Renal cortex interstitium (tissue), 11 donors: ENCODE results near the gene TAAR1. TPM values are rescaled to one million over a fixed set of nuclear protein-coding genes. Genes with fewer than 3 reads are reported as not detected.
"Not testable (repeated sequence)": the region's sequence is repeated elsewhere in the genome, so short reads cannot be mapped to it uniquely, and the experiment has no call there.

Experiments
- DNase-seq, 11 donors: peaks; one replicate each; pipeline ENCODE4 v3.0.0-alpha.2; 2013; ENCODE audit warnings: low read depth in 9 of 11, low spot score in 4 of 11; ENCODE audit errors: extremely low read depth in 1 of 11
- polyA plus RNA-seq, 3 donors: library from polyadenylated mRNA; unstranded; fragments of 120-200 nt; gene quantifications; one replicate each; pipeline ENCODE4 v1.2.1, GENCODE V29; 2013; ENCODE audit not compliant: insufficient read length in 3 of 3

Gene TAAR1
- polyA plus RNA-seq, 3 donors, result 0.20 TPM; not detected in 2

DNA sequence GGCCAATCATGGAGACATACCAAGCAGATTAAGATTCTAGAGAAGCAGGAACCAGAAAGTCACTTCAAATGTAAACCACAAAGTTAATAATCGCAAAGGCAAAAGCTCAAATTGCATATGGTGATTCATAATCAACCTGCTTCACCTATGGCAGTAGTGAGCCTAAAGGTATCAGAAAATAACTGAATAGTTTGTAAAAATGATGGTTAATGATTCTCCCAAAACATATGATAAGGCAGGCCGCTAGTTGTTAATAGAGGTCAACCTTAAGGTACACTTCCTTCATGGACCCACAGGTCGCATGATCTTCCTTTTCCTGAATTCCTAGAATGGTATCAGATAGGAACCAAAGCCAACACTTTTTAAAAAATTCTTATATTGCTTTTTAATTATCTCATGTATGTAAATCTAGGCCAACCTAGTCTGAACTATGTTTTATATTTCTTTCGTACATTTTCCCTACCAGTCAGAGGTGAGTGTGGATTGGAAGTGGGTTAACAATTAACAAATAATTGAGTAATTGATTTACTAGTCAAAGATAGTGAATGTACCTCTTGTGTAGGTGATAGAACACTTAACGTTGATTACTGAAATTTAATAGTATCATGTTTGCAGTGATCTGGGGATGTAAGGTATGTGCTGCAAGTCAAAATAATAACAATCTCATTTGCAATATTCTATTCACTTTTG is 51.3 kb downstream of the TAAR1 start:
- DNase-seq, result no peak

DNA sequence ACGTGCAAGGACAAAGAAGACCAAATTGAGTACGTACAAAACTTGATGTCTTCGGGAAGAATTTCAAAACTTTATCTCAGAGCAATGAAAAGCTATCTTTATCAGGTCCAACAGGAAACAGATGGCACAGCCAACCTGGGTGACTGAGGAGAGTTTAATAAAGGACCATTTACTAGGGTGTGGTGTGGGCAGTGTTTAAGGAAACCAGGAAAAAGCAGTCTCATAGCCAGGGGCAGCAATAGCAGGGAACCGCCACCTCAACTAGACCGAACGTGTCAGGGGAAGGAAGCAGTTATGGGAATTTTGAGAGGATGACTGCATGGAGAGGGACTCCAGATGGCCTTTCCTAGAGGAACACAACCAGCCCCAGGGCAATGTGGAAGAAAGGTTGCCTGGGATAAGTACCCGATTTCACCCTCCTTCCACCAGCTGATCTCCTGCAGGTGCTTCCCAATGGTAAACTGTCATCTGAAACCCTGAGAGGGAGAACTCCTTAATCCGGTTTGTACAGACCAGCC is 54.3 kb downstream of the TAAR1 start:
- DNase-seq, result no peak

DNA sequence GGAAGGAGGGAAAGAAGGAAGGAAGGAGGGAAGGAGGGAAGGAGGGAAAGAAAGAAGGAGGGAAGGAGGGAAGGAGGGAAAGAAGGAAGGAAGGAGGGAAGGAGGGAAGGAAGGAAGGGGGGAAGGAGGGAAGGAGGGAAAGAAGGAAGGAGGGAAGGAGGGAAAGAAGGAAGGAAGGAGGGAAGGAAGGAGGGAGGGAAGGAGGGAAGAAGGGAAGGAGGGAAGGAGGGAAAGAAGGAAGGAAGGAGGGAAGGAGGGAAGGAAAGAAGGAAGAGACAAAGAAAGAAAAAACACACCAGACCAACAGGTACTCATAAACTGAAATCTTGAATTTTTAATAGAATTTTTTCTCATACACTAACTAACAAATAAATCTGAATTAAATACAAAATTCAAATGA is 58.1 kb downstream of the TAAR1 start:
- not testable (repeated sequence) for DNase-seq

DNA sequence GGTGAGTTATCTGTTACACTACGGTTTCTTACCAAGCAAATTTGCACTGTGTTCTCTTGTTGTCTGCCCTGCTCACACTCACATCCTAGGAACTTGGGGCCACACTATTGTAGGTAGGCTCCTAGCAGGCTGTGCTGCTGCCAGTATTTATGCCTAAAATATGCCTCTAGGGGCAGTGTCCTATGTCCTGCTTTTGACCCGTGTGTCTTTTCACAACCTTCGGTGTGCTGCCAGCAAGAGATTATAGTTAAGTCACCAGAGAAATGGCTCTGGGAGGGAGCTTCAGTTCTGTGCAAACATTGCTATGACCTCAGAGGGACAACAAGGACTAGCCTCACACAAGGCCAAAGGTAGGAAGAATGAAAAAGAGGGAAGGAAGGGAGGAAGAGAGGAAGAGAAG is 60.5 kb downstream of the TAAR1 start:
- no peak for DNase-seq

DNA sequence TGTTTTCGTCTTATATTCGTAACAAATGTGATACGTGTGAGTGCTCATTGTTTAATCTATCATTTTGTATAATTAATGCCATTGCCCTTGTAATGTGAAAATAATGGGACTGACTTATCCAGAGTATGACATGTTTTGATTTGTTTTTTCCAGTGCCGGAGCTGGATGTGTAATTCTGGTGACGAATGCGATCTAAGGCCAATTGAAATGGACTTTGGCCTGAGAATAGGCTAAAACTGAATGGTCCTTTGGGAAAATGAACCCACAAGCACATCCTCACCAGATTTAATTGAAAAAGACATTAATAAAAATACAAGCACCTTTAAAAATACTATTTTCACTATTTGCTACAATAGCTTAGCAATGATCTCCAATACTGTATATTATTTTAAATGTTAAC is 62.8 kb downstream of the TAAR1 start:
- DNase-seq, result no peak

Other genes with a start within 250 kb of the TAAR1 start
- gene STX7, start 146.1 kb downstream of the TAAR1 start, polyA plus RNA-seq, result 10 to 100 TPM; 83.3 to 92.5 (median 84.3) TPM
- gene TAAR9, start 120.9 kb downstream of the TAAR1 start, polyA plus RNA-seq, result not detected
- gene TAAR8, start 106.5 kb downstream of the TAAR1 start, polyA plus RNA-seq, result not detected
- not detected for gene TAAR6, start 88.9 kb downstream of the TAAR1 start, polyA plus RNA-seq
- gene TAAR5, start 69.4 kb downstream of the TAAR1 start, polyA plus RNA-seq, result not detected
- gene TAAR2, start 34.9 kb downstream of the TAAR1 start, polyA plus RNA-seq, result not detected
- under 1 TPM; 0.11 to 0.26 (median 0.22) TPM for gene VNN1, start 54.9 kb upstream of the TAAR1 start, polyA plus RNA-seq
- gene VNN2, start 98.7 kb upstream of the TAAR1 start, polyA plus RNA-seq, result 1 to 10 TPM; 2.3 to 2.5 (median 2.4) TPM
- 10 to 100 TPM; 26.9 to 33.3 (median 31.9) TPM for gene SLC18B1, start 139.5 kb upstream of the TAAR1 start, polyA plus RNA-seq
- gene RPS12, start 155.4 kb upstream of the TAAR1 start, polyA plus RNA-seq, result 1,000 to 10,000 TPM; 1,769 to 2,118 (median 1,959) TPM